ENCODE results near the gene PLEKHG3.
A peak's percentile ranks its signal among the peaks of the same experiment; 100 is the strongest.

Gene PLEKHG3

GRCh38 chr14:64763801-64764621 is 59.8 kb downstream of the PLEKHG3 start:
- Histone ChIP-seq H3K4me3 (ENCODE audit: low read depth, low read length) (no peak overlapping the region), H3K4me1 (peaks cover 25% of the 10 kb centered on the region), H2AFZ (peak overlapping the region; percentile 16), H3K36me3 (ENCODE audit: control insufficient read depth, insufficient read depth, low read length) (no peaks in the 10 kb centered on the region), H3K27me3 (ENCODE audit: control insufficient read depth, insufficient read depth, low read length) (no peaks in the 10 kb centered on the region), H3K4me2 (ENCODE audit: low read length) (no peak overlapping the region), H3K79me2 (no peaks in the 10 kb centered on the region), H3K9me3 (ENCODE audit: control insufficient read depth, low read length) (no peaks in the 10 kb centered on the region), H3K9ac (no peak overlapping the region), H3K27ac (no peak overlapping the region)
- no peak for TF ChIP-seq CTCF (IDR thresholded peaks at IDR 0.05)

- H3K36me3 ChIP-seq (ENCODE audit: control insufficient read depth, insufficient read depth, low read length) = no peaks in the 10 kb centered on the region
- TF ChIP-seq CTCF (IDR thresholded peaks at IDR 0.05) = peak; percentile 82
- H3K9me3 ChIP-seq (ENCODE audit: control insufficient read depth, low read length) = no peaks in the 10 kb centered on the region
- H3K79me2 ChIP-seq = no peaks in the 10 kb centered on the region
- peak overlapping the region; percentile 16 for H2AFZ ChIP-seq
- H3K9ac ChIP-seq = no peak overlapping the region
- no peak overlapping the region for H3K27ac ChIP-seq
- no peak overlapping the region for H3K4me3 ChIP-seq (ENCODE audit: low read depth, low read length)
- H3K27me3 ChIP-seq (ENCODE audit: control insufficient read depth, insufficient read depth, low read length) = no peaks in the 10 kb centered on the region
- H3K4me2 ChIP-seq (ENCODE audit: low read length) = no peak overlapping the region
- peaks cover 25% of the 10 kb centered on the region for H3K4me1 ChIP-seq
These were observed 60.7 kb downstream of the PLEKHG3 start for GRCh38 chr14:64764641-64765520.

GRCh38 chr14:64765740-64766302 is 61.6 kb downstream of the PLEKHG3 start:
- Histone ChIP-seq H3K79me2 (no peaks in the 10 kb centered on the region), H3K4me1 (peaks cover 20% of the 10 kb centered on the region), H3K36me3 (ENCODE audit: control insufficient read depth, insufficient read depth, low read length) (no peaks in the 10 kb centered on the region), H3K27me3 (ENCODE audit: control insufficient read depth, insufficient read depth, low read length) (no peaks in the 10 kb centered on the region), H3K4me2 (ENCODE audit: low read length) (no peak overlapping the region), H2AFZ (no peak overlapping the region), H3K4me3 (ENCODE audit: low read depth, low read length) (no peak overlapping the region), H3K9ac (no peak overlapping the region), H3K9me3 (ENCODE audit: control insufficient read depth, low read length) (no peaks in the 10 kb centered on the region), H3K27ac (no peak overlapping the region)
- TF ChIP-seq CTCF (IDR thresholded peaks at IDR 0.05) = no peak

GRCh38 chr14:64766430-64767151 is 62.4 kb downstream of the PLEKHG3 start:
- no peaks in the 10 kb centered on the region for H3K79me2 ChIP-seq
- no peak overlapping the region for H3K4me3 ChIP-seq (ENCODE audit: low read depth, low read length)
- no peak for TF ChIP-seq CTCF (IDR thresholded peaks at IDR 0.05)
- no peak overlapping the region for H3K9ac ChIP-seq
- no peak overlapping the region for H3K27ac ChIP-seq
- H3K9me3 ChIP-seq (ENCODE audit: control insufficient read depth, low read length) = no peaks in the 10 kb centered on the region
- no peaks in the 10 kb centered on the region for H3K27me3 ChIP-seq (ENCODE audit: control insufficient read depth, insufficient read depth, low read length)
- H3K36me3 ChIP-seq (ENCODE audit: control insufficient read depth, insufficient read depth, low read length) = no peaks in the 10 kb centered on the region
- peaks cover 13% of the 10 kb centered on the region for H3K4me1 ChIP-seq
- no peak overlapping the region for H3K4me2 ChIP-seq (ENCODE audit: low read length)
- H2AFZ ChIP-seq = no peak overlapping the region

Measured in parathyroid adenoma (tissue), 2 donors.